ENCODE results near the gene JAML. TPM values are rescaled to one million over a fixed set of nuclear protein-coding genes. Genes with fewer than 3 reads are reported as not detected.

JAML gene
- total and polyA plus RNA-seq, 2 of the 8 experiments (the other 6 are each of a cell fraction or from before 2014, with no cell fraction given): 0.12 to 0.58 TPM

- CTCF ChIA-PET (ENCODE audit: partially characterized antibody): interaction anchor here (0.7 to 7.4 kb wide), 11 partner anchors 9 to 196 kb away, joined by 3 to 170 read pairs (median 7); partner anchors contain the start of gene SCN2B
- Histone ChIP-seq H3K9ac (replicated peaks in 1 of 4; ENCODE audit: extremely low read depth in 1 of 4, low read depth in 3 of 4, low read length in 3 of 4) (no peak overlapping the region), H2AFZ (ENCODE audit: low read length) (0 out of 2 replicates have a peak overlapping the region, but pooled peaks have one; percentile 27), H3K4me1 (replicated peaks in 1 of 4; ENCODE audit: control insufficient read depth in 3 of 4, insufficient read depth in 4 of 4, low read length in 3 of 4) (peaks cover 4 to 53% (median 39%) of the 10 kb centered on the region in 4 experiments), H3K27ac (ENCODE audit: low read depth, low read length) (no peak overlapping the region), H2BK12ac (ENCODE audit: low read depth, low read length) (peak overlapping the region; percentile 87; the same call in 1 of the 2 replicates), H4K5ac (ENCODE audit: insufficient read length, low read depth, low read length) (no peak overlapping the region), H3K14ac (ENCODE audit: insufficient read length) (no peak overlapping the region), H2AK5ac (ENCODE audit: low read depth, low read length) (no peak overlapping the region), H2BK5ac (ENCODE audit: low read depth, low read length) (peak overlapping the region; percentile 12; the same call in 1 of the 2 replicates), H3K9me3 (ENCODE audit: insufficient read depth in 2 of 2, low read depth in 1 of 2, low read length in 1 of 2) (no peaks in the 10 kb centered on the region), H2BK15ac (ENCODE audit: low read length) (no peak overlapping the region; the same call in 1 of the 2 replicates), H2BK20ac (ENCODE audit: low read length) (no peak overlapping the region), H3K18ac (ENCODE audit: extremely low read depth, low read length) (0 out of 2 replicates have a peak overlapping the region, but pooled peaks have one; percentile 26), H3K4ac (replicated peaks; ENCODE audit: insufficient read length, low read depth, low read length) (no peak overlapping the region), H4K91ac (replicated peaks; ENCODE audit: insufficient read length, low read length) (no peak overlapping the region), H4K8ac (ENCODE audit: extremely low read depth, insufficient read depth, low read length) (no peak overlapping the region), H3K4me3 (ENCODE audit: extremely low read depth in 1 of 4, insufficient read depth in 2 of 4, low read depth in 3 of 4, low read length in 4 of 4) (peak overlapping the region; percentile 14 to 56 (median 32); a peak in 7 of 8 replicates), H3K23me2 (ENCODE audit: low read depth, low read length) (peaks cover 27% of the 10 kb centered on the region), H3K79me1 (ENCODE audit: low read depth, low read length) (no peaks in the 10 kb centered on the region), H3K4me2 (ENCODE audit: insufficient read depth in 1 of 2, low read depth in 2 of 2, low read length in 2 of 2) (peak overlapping the region; percentile 76 to 91), H3K27me3 (replicated peaks in 1 of 4; ENCODE audit: control insufficient read depth in 3 of 4, extremely low read depth in 1 of 4, insufficient read depth in 3 of 4, low read length in 3 of 4) (peaks cover 26 to 79% (median 71%) of the 10 kb centered on the region in 4 experiments), H3K56ac (replicated peaks; ENCODE audit: insufficient read length, low read depth, low read length) (no peak overlapping the region), H3K79me2 (ENCODE audit: control insufficient read depth in 1 of 2, insufficient read depth in 2 of 2, low read length in 2 of 2) (no peaks in the 10 kb centered on the region), H2BK120ac (replicated peaks; ENCODE audit: low read depth, low read length) (no peak overlapping the region), H3K36me3 (ENCODE audit: control insufficient read depth in 2 of 4, insufficient read depth in 4 of 4, low read length in 3 of 4) (no peaks in the 10 kb centered on the region), H4K20me1 (replicated peaks in 1 of 2; ENCODE audit: control insufficient read depth in 1 of 2, insufficient read depth in 2 of 2, low read length in 2 of 2) (no peaks in the 10 kb centered on the region), H3K23ac (ENCODE audit: insufficient read length) (no peak overlapping the region)
- DNase-seq (ENCODE audit: low read depth in 1 of 2, low spot score in 2 of 2): no peak
- WGBS, 2 experiments (ENCODE audit: extremely low coverage in 1 of 2, insufficient coverage in 1 of 2, insufficient read length in 1 of 2, insufficient replicate concordance in 2 of 2, low coverage in 1 of 2, low lambda C conversion rate in 2 of 2, missing lambda C conversion rate in 1 of 2): 5% methylated on average over 14 of the region's 21 CpGs; no CpG with 5 or more reads in 1 of the 2 experiments
- no peak for FAIRE-seq
- POLR2A ChIA-PET (ENCODE audit: partially characterized antibody): interaction anchor here (1.0 to 3.3 kb wide), 7 partner anchors 8 to 24 kb away, joined by 3 to 16 read pairs (median 5); no protein-coding TSS in a partner anchor
- no peak for TF ChIP-seq CEBPB (IDR thresholded peaks at IDR 0.05; ENCODE audit: low read depth, low read length)
- TF ChIP-seq TAF1 (IDR thresholded peaks at IDR 0.05; ENCODE audit: low read depth, low read length): no peak
- no peak for TF ChIP-seq TAF7 (optimal IDR thresholded peaks at IDR 0.05; ENCODE audit: borderline replicate concordance, low read depth, low read length)
- TF ChIP-seq POU5F1 (IDR thresholded peaks at IDR 0.05; ENCODE audit: low read depth, low read length): no peak
- TF ChIP-seq BRCA1 (IDR thresholded peaks at IDR 0.05; ENCODE audit: low read depth, low read length): no peak
- TF ChIP-seq CBX5 (IDR thresholded peaks at IDR 0.05; ENCODE audit: low read depth, low read length): no peak
- TF ChIP-seq SAP30 (IDR thresholded peaks at IDR 0.05; ENCODE audit: insufficient read depth, insufficient replicate concordance, low read length): no peak
- TF ChIP-seq EGR1 (IDR thresholded peaks at IDR 0.05; ENCODE audit: borderline replicate concordance, low read depth, low read length): no peak
- no peak for TF ChIP-seq SIX5 (IDR thresholded peaks at IDR 0.05; ENCODE audit: low read depth, low read length)
- TF ChIP-seq NANOG (IDR thresholded peaks at IDR 0.05; ENCODE audit: insufficient read depth, low read depth, low read length, poor library complexity, severe bottlenecking): no peak
- TF ChIP-seq MAX (IDR thresholded peaks at IDR 0.05): peak; percentile 54
- peak; percentile 62 for TF ChIP-seq EZH2 (IDR thresholded peaks at IDR 0.05; ENCODE audit: low read depth, low read length, severe bottlenecking)
Observed at GRCh38 chr11:118156531-118157185, 68.2 kb downstream of the JAML start.

All from H1 (cell line).